ENCODE measurements around the gene HPS4. TPM values are rescaled to one million over a fixed set of nuclear protein-coding genes. Genes with fewer than 3 reads are reported as not detected.
"Not testable (repeated sequence)": the region's sequence is repeated elsewhere in the genome, so short reads cannot be mapped to it uniquely, and the experiment has no call there.

HPS4 gene
- total RNA-seq, 1 donor from 2014 or later, result 55.1 TPM

DNA sequence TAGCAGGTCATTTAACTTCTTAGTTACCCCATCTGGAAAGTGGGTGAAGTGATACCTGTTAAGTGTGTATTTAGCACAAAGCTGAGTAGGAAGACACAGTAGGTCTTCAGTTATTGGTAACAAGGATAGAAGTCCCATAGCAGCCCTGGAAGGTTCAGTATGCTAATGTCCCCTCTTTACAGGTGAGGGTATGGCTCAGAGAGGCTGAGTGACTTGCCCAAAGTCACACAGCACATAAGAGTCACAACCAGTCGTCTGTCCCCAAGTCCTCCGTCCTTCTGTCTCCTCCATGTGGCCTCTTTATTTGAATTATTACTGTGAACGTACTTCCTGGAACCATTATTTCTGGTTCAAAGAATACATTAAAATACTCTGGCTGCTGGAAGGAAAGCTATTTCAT, 44.0 kb downstream of the HPS4 start:
- no peak overlapping the region for H3K4me3 Mint-ChIP-seq (ENCODE audit: unreplicated experiment)
- peaks cover 5% of the 10 kb centered on the region for H3K27me3 Mint-ChIP-seq (ENCODE audit: unreplicated experiment)
- peaks cover 21% of the 10 kb centered on the region for H3K4me1 Mint-ChIP-seq (ENCODE audit: low read depth, unreplicated experiment)
- H3K9me3 Mint-ChIP-seq (ENCODE audit: unreplicated experiment), result peaks cover 6% of the 10 kb centered on the region
- no peak overlapping the region for H3K27ac Mint-ChIP-seq (ENCODE audit: unreplicated experiment)
- H3K36me3 Mint-ChIP-seq (ENCODE audit: unreplicated experiment), result no peaks in the 10 kb centered on the region
- TF ChIP-seq, protein P1, sequence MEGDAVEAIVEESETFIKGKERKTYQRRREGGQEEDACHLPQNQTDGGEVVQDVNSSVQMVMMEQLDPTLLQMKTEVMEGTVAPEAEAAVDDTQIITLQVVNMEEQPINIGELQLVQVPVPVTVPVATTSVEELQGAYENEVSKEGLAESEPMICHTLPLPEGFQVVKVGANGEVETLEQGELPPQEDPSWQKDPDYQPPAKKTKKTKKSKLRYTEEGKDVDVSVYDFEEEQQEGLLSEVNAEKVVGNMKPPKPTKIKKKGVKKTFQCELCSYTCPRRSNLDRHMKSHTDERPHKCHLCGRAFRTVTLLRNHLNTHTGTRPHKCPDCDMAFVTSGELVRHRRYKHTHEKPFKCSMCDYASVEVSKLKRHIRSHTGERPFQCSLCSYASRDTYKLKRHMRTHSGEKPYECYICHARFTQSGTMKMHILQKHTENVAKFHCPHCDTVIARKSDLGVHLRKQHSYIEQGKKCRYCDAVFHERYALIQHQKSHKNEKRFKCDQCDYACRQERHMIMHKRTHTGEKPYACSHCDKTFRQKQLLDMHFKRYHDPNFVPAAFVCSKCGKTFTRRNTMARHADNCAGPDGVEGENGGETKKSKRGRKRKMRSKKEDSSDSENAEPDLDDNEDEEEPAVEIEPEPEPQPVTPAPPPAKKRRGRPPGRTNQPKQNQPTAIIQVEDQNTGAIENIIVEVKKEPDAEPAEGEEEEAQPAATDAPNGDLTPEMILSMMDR (IDR thresholded peaks at IDR 0.05; ENCODE audit: partially characterized antibody, unreplicated experiment), result no peak
- no peak for DNase-seq

DNA sequence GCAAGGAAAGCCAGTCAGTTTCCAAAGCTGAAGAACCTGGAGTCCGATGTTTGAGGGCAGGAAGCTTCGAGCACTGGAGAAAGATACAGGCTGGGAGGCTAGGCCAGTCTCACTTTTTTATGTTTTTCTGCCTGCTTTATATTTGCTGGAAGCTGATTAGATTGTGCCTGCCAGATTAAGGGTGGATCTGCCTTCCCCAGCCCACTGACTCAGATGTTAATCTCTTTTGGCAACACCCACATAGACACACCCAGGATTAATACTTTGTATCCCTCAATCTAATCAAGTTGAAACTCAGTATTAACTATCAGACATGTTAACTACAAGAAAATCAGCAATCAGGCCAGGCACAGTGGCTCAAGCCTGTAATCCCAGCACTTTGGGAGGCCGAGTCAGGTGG, 44.8 kb downstream of the HPS4 start:
- not testable (repeated sequence) for H3K27me3 Mint-ChIP-seq (ENCODE audit: unreplicated experiment); H3K36me3 Mint-ChIP-seq (ENCODE audit: unreplicated experiment); H3K4me3 Mint-ChIP-seq (ENCODE audit: unreplicated experiment); H3K9me3 Mint-ChIP-seq (ENCODE audit: unreplicated experiment); DNase-seq; H3K27ac Mint-ChIP-seq (ENCODE audit: unreplicated experiment)
- peaks cover 15% of the 10 kb centered on the region for H3K4me1 Mint-ChIP-seq (ENCODE audit: low read depth, unreplicated experiment)

DNA sequence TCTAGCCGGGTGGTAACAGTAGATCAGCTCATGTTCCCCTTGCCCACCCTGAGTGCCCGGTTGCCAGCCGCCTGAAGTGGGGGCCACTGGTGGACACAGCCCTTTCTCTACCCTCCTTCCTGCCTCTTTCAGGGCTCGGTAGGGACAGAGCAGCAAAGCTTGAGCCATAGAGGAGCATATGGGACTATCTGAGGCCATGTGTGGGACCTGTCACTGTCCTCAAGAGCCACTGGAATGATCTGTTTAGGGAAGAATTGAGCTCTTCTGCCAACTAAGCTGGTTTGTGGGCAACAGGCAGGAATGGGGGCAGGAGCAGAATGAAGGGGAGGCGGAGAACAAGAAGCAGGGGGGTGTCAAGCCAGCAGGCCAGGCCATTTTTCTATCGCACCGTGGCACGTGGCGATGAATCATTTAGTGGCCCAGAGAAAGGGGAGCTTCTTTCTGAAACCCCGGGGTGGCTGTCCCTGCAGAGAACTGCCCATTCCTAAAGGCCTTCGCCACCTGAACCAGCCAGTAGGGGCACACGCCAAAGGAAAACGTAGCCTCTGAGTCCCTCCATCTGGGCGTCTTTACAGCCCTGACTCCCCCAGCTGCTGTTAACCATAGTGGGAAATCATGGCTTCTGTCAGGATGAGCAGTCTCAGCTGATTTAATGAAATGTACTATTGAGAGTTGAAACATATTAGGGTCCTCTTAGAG, 45.7 kb downstream of the HPS4 start:
- TF ChIP-seq, protein P1 (IDR thresholded peaks at IDR 0.05; ENCODE audit: partially characterized antibody, unreplicated experiment), result no peak
- Mint-ChIP-seq H3K9me3 (ENCODE audit: unreplicated experiment) (peaks cover 6% of the 10 kb centered on the region), H3K27me3 (ENCODE audit: unreplicated experiment) (peaks cover 5% of the 10 kb centered on the region), H3K36me3 (ENCODE audit: unreplicated experiment) (no peaks in the 10 kb centered on the region), H3K4me1 (ENCODE audit: low read depth, unreplicated experiment) (peaks cover 15% of the 10 kb centered on the region), H3K27ac (ENCODE audit: unreplicated experiment) (peak overlapping the region; percentile 42), H3K4me3 (ENCODE audit: unreplicated experiment) (no peak overlapping the region)
- no peak for DNase-seq

DNA sequence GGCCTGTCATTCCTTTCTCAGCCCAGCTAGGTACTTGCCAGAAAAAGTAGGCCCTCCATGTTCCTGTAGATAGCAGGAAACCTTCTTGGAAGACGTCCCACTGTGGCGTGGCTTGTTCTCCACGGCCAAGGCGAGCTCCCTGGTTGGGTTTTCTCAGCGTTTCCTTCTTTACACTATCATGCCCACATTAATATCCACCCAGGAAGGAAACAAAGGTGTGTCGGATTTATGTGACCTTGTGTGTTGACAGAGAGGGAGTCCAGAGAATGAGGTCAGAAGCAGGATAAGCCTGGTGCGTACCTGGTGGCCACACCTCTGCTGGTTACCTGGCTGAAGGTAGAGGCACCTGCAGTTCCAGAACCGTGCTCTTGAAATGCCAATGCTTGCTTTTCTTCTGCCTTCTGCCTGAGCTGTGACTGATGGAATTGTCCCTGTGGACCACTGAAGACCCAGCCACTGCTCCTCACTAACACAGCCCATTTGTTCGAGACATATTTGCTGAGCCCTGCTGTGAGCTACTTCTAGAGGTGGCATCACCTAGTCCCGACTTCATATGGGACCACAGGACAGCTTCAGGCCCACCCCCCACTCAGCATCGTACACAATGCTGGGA, 46.6 kb downstream of the HPS4 start:
- Mint-ChIP-seq H3K4me1 (ENCODE audit: low read depth, unreplicated experiment) (peaks cover 15% of the 10 kb centered on the region), H3K9me3 (ENCODE audit: unreplicated experiment) (peaks cover 6% of the 10 kb centered on the region), H3K27ac (ENCODE audit: unreplicated experiment) (peak overlapping the region; percentile 42)

DNA sequence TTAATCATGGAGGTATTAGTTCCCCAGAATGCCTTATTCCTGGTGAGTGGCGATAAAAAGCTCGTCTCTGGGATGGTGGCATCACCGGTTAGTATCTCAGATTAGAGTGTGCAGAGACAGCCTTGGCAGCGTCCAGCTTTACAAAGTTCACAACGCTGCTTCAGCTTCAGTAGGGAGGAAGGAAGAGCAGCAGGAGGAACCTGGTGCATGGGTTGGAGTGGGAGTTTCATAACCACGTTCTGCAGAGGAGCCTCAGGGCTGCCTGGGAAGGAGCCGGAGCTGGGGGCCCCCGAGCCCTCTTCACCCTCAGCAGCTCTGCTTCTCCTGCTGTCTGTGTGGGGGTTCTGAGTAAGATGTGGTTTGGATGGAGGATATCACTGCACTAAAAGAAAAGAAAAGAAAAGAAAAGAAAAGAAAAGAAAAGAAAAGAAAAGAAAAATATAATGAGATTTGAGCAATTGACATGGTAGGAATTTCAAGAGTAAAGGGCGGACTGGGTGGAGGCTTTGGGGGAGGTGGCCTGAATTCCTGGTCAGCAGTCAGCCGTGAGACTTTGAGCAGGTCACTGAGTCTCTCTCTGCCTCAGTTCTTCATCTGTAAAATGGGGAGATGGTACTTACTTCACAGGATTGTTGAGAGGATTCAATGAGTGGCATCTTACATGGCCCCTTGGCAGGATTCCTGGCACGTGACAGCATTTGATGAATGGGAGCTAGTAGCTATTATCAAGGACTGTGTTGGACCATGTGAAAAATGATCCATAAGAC, 48.1 kb downstream of the HPS4 start:
- H3K4me3 Mint-ChIP-seq (ENCODE audit: unreplicated experiment), result peak overlapping the region; percentile 39
- H3K27me3 Mint-ChIP-seq (ENCODE audit: unreplicated experiment), result peaks cover 5% of the 10 kb centered on the region
- DNase-seq, result no peak
- H3K27ac Mint-ChIP-seq (ENCODE audit: unreplicated experiment), result no peak overlapping the region
- peaks cover 24% of the 10 kb centered on the region for H3K4me1 Mint-ChIP-seq (ENCODE audit: low read depth, unreplicated experiment)
- H3K9me3 Mint-ChIP-seq (ENCODE audit: unreplicated experiment), result peaks cover 6% of the 10 kb centered on the region
- TF ChIP-seq, protein P1 (IDR thresholded peaks at IDR 0.05; ENCODE audit: partially characterized antibody, unreplicated experiment), result no peak
- H3K36me3 Mint-ChIP-seq (ENCODE audit: unreplicated experiment), result no peaks in the 10 kb centered on the region

More for the DNA sequence above, 46.6 kb downstream of the HPS4 start:
- no peak for DNase-seq
- H3K27me3 Mint-ChIP-seq (ENCODE audit: unreplicated experiment), result peaks cover 5% of the 10 kb centered on the region
- no peaks in the 10 kb centered on the region for H3K36me3 Mint-ChIP-seq (ENCODE audit: unreplicated experiment)
- TF ChIP-seq, protein P1 (IDR thresholded peaks at IDR 0.05; ENCODE audit: partially characterized antibody, unreplicated experiment), result no peak
- H3K4me3 Mint-ChIP-seq (ENCODE audit: unreplicated experiment), result no peak overlapping the region
